K562 (cell line): ENCODE data around the gene MRTFB. TPM values are rescaled to one million over a fixed set of nuclear protein-coding genes. Genes with fewer than 3 reads are reported as not detected.
A peak's percentile ranks its signal among the peaks of the same experiment; 100 is the strongest.

Experiments used
- CHD2 ChIP-seq: IDR thresholded peaks from 2 replicates; pipeline ENCODE4 v1.6.1; 2011; ENCODE audit warnings: low read depth, low read length
- DIDO1 ChIP-seq: fragments of 450-650 bp; IDR thresholded peaks from 2 replicates; pipeline ENCODE4 v1.6.1; 2016; ENCODE audit warnings: low read depth, missing biosample characterization, missing genetic modification characterization
- KLF10 ChIP-seq: fragments of 250-450 bp; sonication (Bioruptor Pico); IDR thresholded peaks from 2 replicates; pipeline ENCODE4 v1.6.1; 2021; ENCODE audit warnings: matching md5 sums
- MYC ChIP-seq, 2 experiments: fragments of 250-450 bp in 1 of 2; sonication (Bioruptor Pico) in 1 of 2; IDR thresholded peaks; 2 replicates each; pipeline versions ENCODE4 v1.5.1 to v1.6.1; 2012 to 2021; ENCODE audit warnings: low read depth in 2 of 2, borderline replicate concordance in 1 of 2, improper control_type of control experiment in 1 of 2, low read length in 1 of 2, mild to moderate bottlenecking in 1 of 2, moderate library complexity in 1 of 2
- NFXL1 ChIP-seq: fragments of 450-650 bp; formaldehyde crosslinking; IDR thresholded peaks from 2 replicates; pipeline ENCODE4 v1.4.0; 2021; ENCODE audit warnings: mild to moderate bottlenecking
- NR1H2 ChIP-seq: sonication (generic); formaldehyde crosslinking; IDR thresholded peaks from 2 replicates; pipeline ENCODE4 v1.4.0; 2020; ENCODE audit warnings: mild to moderate bottlenecking, missing genetic modification reagents
- POLR3A ChIP-seq: IDR thresholded peaks from 2 replicates; pipeline ENCODE4 v1.6.1; 2011; ENCODE audit warnings: borderline replicate concordance, mild to moderate bottlenecking, moderate library complexity; ENCODE audit not compliant: insufficient read length, insufficient read depth; ENCODE audit errors: extremely low read depth
- RBFOX2 ChIP-seq: fragments of 200-400 bp; formaldehyde crosslinking; IDR thresholded peaks from 2 replicates; pipeline ENCODE4 v1.6.1; 2017; ENCODE audit warnings: low read depth, mild to moderate bottlenecking, low read length, moderate library complexity
- SIN3A ChIP-seq, 2 experiments: fragments of 150-350 bp in 1 of 2; IDR thresholded peaks; 2 replicates each; pipeline ENCODE4 v1.6.1; 2011 to 2016; ENCODE audit warnings: borderline replicate concordance in 2 of 2, low read depth in 2 of 2, low read length in 2 of 2, mild to moderate bottlenecking in 2 of 2, moderate library complexity in 2 of 2; ENCODE audit not compliant: control insufficient read depth in 1 of 2
- STAT5B ChIP-seq: fragments of 250-450 bp; sonication (Bioruptor Pico); IDR thresholded peaks from 2 replicates; pipeline ENCODE4 v1.8.0; 2021; ENCODE audit warnings: mild to moderate bottlenecking, inconsistent platforms
- TAF7 ChIP-seq: fragments of 450-650 bp; IDR thresholded peaks from 2 replicates; pipeline ENCODE4 v1.6.1; 2016; ENCODE audit warnings: missing genetic modification characterization, missing compliant biosample characterization
- TCFL5 ChIP-seq: fragments of 250-450 bp; sonication (Bioruptor Pico); conservative IDR thresholded peaks from 2 replicates; pipeline ENCODE4 v1.6.1; 2021; ENCODE audit warnings: mild to moderate bottlenecking, moderate library complexity, matching md5 sums
- U2AF2 ChIP-seq: fragments of 200-400 bp; formaldehyde crosslinking; optimal IDR thresholded peaks from 2 replicates; pipeline ENCODE3; 2017; ENCODE audit warnings: low read depth, mild to moderate bottlenecking, low read length
- XRCC4 ChIP-seq: IDR thresholded peaks from one replicate; pipeline ENCODE4 v1.6.1; 2011; ENCODE audit not compliant: insufficient read depth, insufficient read length; ENCODE audit errors: extremely low read depth
- ZNF175 ChIP-seq: fragments of 200-800 bp; sonication (Bioruptor generic); IDR thresholded peaks from 2 replicates; pipeline ENCODE4 v1.6.1; 2016; ENCODE audit warnings: low read depth, mild to moderate bottlenecking, missing genetic modification characterization, missing compliant biosample characterization
- ZNF217 ChIP-seq: sonication (generic); formaldehyde crosslinking; IDR thresholded peaks from 2 replicates; pipeline ENCODE4 v1.8.0; 2022; ENCODE audit warnings: mild to moderate bottlenecking, missing genetic modification reagents
- ZNF778 ChIP-seq: fragments of 450-650 bp; formaldehyde crosslinking; IDR thresholded peaks from 2 replicates; pipeline ENCODE4 v1.4.0; 2020; ENCODE audit warnings: mild to moderate bottlenecking, moderate library complexity
- polyA plus RNA-seq, 8 experiments: library from polyadenylated mRNA; depleted of rRNA in 4 of 8; stranded (reverse) in 5 of 8; unstranded in 3 of 8; fragments of >200 nt; fragmentation: Nextera tagmentation in 2 of 8; fragmentation: Illumina TruSeq in 1 of 8; extraction: Ambion mirVana in 2 of 8; extraction: Trizol in 1 of 8; gene quantifications; 2 replicates each; pipeline versions ENCODE4 v1.2.1 to v1.2.3, GENCODE V29; 2011 to 2014; ENCODE audit warnings: inconsistent platforms in 1 of 8, missing spikeins in 1 of 8
- total RNA-seq, 7 experiments: library from RNA; depleted of rRNA in 6 of 7; stranded (reverse); fragments of >200 nt in 6 of 7; fragmentation: Illumina TruSeq in 2 of 7; extraction: Trizol in 2 of 7; gene quantifications; 2 replicates each; pipeline versions ENCODE4 v1.2.1 to v1.2.3, GENCODE V29; 2011 to 2021; ENCODE audit warnings: low replicate concordance in 1 of 7
- TF ChIP-seq, protein P1 (sequence below): fragments of 250-450 bp; sonication (Bioruptor Pico); IDR thresholded peaks from 2 replicates; pipeline ENCODE4 v1.4.0; 2020; ENCODE audit warnings: mild to moderate bottlenecking, moderate library complexity, borderline replicate concordance
- TF ChIP-seq, protein P2 (sequence below): IDR thresholded peaks from 2 replicates; pipeline ENCODE4 v1.6.1; 2011; ENCODE audit warnings: borderline replicate concordance, low read depth, mild to moderate bottlenecking, moderate library complexity, low read length; ENCODE audit not compliant: insufficient read depth, poor library complexity, severe bottlenecking
- TF ChIP-seq, protein P3 (sequence below): sonication (generic); formaldehyde crosslinking; IDR thresholded peaks from 2 replicates; pipeline ENCODE4 v1.5.0; 2020; ENCODE audit warnings: missing genetic modification reagents

Gene MRTFB
- total and polyA plus RNA-seq, 9 of the 15 experiments (the other 6 are each of a cell fraction or from before 2014, with no cell fraction given): 2.2 to 12.7 (median 7.0) TPM

DNA sequence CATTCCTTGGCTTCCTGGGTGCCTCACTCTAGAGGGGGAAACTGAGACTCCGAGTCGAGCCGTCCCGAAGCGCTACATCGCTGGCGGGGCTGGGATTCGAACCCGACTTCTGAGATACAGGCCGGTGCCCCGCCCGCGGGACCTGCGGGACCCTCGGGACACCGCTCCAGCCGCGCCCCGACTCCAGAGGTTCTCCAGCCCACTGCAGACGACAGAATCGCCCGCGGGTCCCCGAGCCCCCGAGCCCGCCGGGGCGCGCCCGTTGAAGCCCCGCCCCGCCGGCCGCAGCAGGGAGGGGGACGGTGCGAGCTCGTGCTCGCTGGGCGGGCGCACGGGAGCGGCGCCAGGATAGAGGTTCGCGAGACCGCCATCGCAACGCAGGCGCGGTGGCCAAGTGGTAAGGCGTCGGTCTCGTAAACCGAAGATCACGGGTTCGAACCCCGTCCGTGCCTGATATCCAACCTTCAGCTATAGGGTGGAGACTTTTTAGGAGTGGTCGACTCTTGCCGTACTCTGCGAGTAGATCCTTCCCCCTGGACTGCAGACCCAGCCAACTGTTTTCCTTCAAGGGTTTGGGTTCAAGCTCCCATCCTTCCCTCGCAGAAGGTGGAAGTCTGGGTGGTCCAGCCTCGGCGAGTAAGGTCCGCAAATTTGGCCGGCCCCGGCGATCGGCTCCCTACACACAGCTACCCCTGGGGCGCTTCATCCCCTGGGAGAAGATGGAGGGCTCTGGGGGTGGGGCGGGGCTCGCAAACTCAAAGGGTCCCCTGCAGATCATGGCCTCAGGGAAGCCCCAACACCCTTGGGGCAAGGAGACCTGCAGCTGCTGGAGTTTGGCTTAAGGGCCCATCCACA lies 214.6 kb downstream of the MRTFB start (continued):
- TF ChIP-seq, protein P1, sequence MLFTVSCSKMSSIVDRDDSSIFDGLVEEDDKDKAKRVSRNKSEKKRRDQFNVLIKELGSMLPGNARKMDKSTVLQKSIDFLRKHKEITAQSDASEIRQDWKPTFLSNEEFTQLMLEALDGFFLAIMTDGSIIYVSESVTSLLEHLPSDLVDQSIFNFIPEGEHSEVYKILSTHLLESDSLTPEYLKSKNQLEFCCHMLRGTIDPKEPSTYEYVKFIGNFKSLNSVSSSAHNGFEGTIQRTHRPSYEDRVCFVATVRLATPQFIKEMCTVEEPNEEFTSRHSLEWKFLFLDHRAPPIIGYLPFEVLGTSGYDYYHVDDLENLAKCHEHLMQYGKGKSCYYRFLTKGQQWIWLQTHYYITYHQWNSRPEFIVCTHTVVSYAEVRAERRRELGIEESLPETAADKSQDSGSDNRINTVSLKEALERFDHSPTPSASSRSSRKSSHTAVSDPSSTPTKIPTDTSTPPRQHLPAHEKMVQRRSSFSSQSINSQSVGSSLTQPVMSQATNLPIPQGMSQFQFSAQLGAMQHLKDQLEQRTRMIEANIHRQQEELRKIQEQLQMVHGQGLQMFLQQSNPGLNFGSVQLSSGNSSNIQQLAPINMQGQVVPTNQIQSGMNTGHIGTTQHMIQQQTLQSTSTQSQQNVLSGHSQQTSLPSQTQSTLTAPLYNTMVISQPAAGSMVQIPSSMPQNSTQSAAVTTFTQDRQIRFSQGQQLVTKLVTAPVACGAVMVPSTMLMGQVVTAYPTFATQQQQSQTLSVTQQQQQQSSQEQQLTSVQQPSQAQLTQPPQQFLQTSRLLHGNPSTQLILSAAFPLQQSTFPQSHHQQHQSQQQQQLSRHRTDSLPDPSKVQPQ: no peak
- TF ChIP-seq U2AF2 (no peak), MYC (IDR thresholded peaks at IDR 0.05; ENCODE audit: low read depth, low read length) (peak; percentile 73), MYC (CRISPR knock-in tag; IDR thresholded peaks at IDR 0.05; ENCODE audit: borderline replicate concordance, low read depth) (no peak), CHD2 (no peak), POLR3A (peak; percentile 91), NFXL1 (CRISPR knock-in tag) (no peak), KLF10 (CRISPR knock-in tag) (no peak), DIDO1 (tag) (no peak), TCFL5 (CRISPR knock-in tag) (no peak), NR1H2 (CRISPR knock-in tag) (no peak), ZNF175 (CRISPR knock-in tag) (no peak), TAF7 (tag) (no peak), RBFOX2 (peak; percentile 59; the same call in 1 of the 2 replicates), STAT5B (CRISPR knock-in tag) (no peak), XRCC4 (no peak), ZNF778 (CRISPR knock-in tag) (no peak), ZNF217 (CRISPR knock-in tag) (no peak), SIN3A (IDR thresholded peaks at IDR 0.05; ENCODE audit: borderline replicate concordance in 2 of 2, control insufficient read depth in 1 of 2, low read depth in 2 of 2, low read length in 2 of 2) (no peak; a peak in 1 of 4 replicates)
- TF ChIP-seq, protein P2, sequence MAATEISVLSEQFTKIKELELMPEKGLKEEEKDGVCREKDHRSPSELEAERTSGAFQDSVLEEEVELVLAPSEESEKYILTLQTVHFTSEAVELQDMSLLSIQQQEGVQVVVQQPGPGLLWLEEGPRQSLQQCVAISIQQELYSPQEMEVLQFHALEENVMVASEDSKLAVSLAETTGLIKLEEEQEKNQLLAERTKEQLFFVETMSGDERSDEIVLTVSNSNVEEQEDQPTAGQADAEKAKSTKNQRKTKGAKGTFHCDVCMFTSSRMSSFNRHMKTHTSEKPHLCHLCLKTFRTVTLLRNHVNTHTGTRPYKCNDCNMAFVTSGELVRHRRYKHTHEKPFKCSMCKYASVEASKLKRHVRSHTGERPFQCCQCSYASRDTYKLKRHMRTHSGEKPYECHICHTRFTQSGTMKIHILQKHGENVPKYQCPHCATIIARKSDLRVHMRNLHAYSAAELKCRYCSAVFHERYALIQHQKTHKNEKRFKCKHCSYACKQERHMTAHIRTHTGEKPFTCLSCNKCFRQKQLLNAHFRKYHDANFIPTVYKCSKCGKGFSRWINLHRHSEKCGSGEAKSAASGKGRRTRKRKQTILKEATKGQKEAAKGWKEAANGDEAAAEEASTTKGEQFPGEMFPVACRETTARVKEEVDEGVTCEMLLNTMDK: no peak
- TF ChIP-seq, protein P3, sequence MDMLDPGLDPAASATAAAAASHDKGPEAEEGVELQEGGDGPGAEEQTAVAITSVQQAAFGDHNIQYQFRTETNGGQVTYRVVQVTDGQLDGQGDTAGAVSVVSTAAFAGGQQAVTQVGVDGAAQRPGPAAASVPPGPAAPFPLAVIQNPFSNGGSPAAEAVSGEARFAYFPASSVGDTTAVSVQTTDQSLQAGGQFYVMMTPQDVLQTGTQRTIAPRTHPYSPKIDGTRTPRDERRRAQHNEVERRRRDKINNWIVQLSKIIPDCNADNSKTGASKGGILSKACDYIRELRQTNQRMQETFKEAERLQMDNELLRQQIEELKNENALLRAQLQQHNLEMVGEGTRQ (CRISPR knock-in tag): no peak
